GM12878 (cell line): ENCODE measurements around the gene SUGCT. TPM values are rescaled to one million over a fixed set of nuclear protein-coding genes. Genes with fewer than 3 reads are reported as not detected.

Experiments
- HSF1 ChIP-seq: fragments of 150-350 bp; IDR thresholded peaks from 2 replicates; pipeline ENCODE4 v1.6.1; 2014; ENCODE audit warnings: mild to moderate bottlenecking, low read depth, low read length
- MEF2A ChIP-seq: IDR thresholded peaks from 2 replicates; pipeline ENCODE4 v1.6.1; 2011; ENCODE audit warnings: low read depth, mild to moderate bottlenecking, low read length, moderate library complexity; ENCODE audit not compliant: insufficient read depth
- NRF1 ChIP-seq: conservative IDR thresholded peaks from 2 replicates; pipeline ENCODE4 v1.6.1; 2011; ENCODE audit warnings: mild to moderate bottlenecking, low read depth, low read length, improper control_type of control experiment
- PML ChIP-seq: IDR thresholded peaks from 2 replicates; pipeline ENCODE4 v1.6.1; 2012; ENCODE audit warnings: low read length, inconsistent platforms
- RAD51 ChIP-seq: fragments of 450-650 bp; IDR thresholded peaks from 2 replicates; pipeline ENCODE4 v1.6.1; 2016; ENCODE audit warnings: moderate library complexity, mild to moderate bottlenecking, inconsistent platforms
- ZBTB40 ChIP-seq: fragments of 450-650 bp; IDR thresholded peaks from 2 replicates; pipeline ENCODE4 v1.6.1; 2016; ENCODE audit warnings: mild to moderate bottlenecking, moderate library complexity, borderline replicate concordance
- polyA plus RNA-seq, 11 experiments: library from polyadenylated mRNA; depleted of rRNA in 4 of 11; unstranded in 6 of 11; stranded (reverse) in 5 of 11; fragments of >200 nt; fragmentation: Nextera tagmentation in 4 of 11; fragmentation: Illumina TruSeq in 1 of 11; extraction: Ambion mirVana in 4 of 11; extraction: Trizol in 1 of 11; gene quantifications; 1 replicate in 1 of 11; 2 replicates in 10 of 11; pipeline versions ENCODE4 v1.2.1 to v1.2.3, GENCODE V29; 2011 to 2016; ENCODE audit warnings: inconsistent platforms in 2 of 11, missing spikeins in 2 of 11, low read depth in 1 of 11
- total RNA-seq, 4 experiments: library from RNA; depleted of rRNA in 3 of 4; stranded (reverse); fragments of >200 nt in 3 of 4; fragmentation: Illumina TruSeq in 1 of 4; extraction: Trizol in 1 of 4; gene quantifications; 2 replicates each; pipeline versions ENCODE4 v1.2.1 to v1.2.3, GENCODE V29; 2013 to 2021

Gene SUGCT
- total and polyA plus RNA-seq, 10 of the 15 experiments (the other 5 are each of a cell fraction or from before 2014, with no cell fraction given) = 0.08 to 1.2 (median 0.67) TPM; not detected in 1

GRCh38 chr7:40545739-40546138 is 410.9 kb downstream of the SUGCT start (continued):
- no peak for TF ChIP-seq ZBTB40
- TF ChIP-seq HSF1 = no peak
- no peak for TF ChIP-seq NRF1
- TF ChIP-seq MEF2A = no peak
- no peak for TF ChIP-seq RAD51
- no peak for TF ChIP-seq PML
